Heart left ventricle (tissue), 16 donors: ENCODE measurements around the gene SAC3D1. TPM values are rescaled to one million over a fixed set of nuclear protein-coding genes. Genes with fewer than 3 reads are reported as not detected.

ENCODE experiments used
- ATAC-seq, 4 donors: fragments of 200-7000 bp; cut with Tn5 transposase; one replicate each; pipeline ENCODE4 v1.9.1; 2020 to 2022; ENCODE audit warnings: moderate library complexity in 4 of 4, mild to moderate bottlenecking in 3 of 4, moderate number of reproducible peaks in 1 of 4
- DNase-seq, 5 donors: peaks; one replicate each; pipeline ENCODE4 v3.0.0-alpha.2; 2020
- H3K27ac ChIP-seq, 12 donors: fragments of 200-600 bp; sonication (generic) in 4 of 12; one replicate each; pipeline versions ENCODE4 v1.5.0 to v1.8.0; 2016 to 2022; ENCODE audit warnings: mild to moderate bottlenecking in 2 of 12
- H3K27me3 ChIP-seq, 9 donors: fragments of 200-600 bp; sonication (generic) in 2 of 9; one replicate each; pipeline versions ENCODE4 v1.5.1 to v1.8.0; 2016 to 2022; ENCODE audit warnings: mild to moderate bottlenecking in 3 of 9
- H3K36me3 ChIP-seq, 9 donors: fragments of 200-600 bp; sonication (generic) in 2 of 9; one replicate each; pipeline versions ENCODE4 v1.5.0 to v1.8.0; 2018 to 2022; ENCODE audit warnings: mild to moderate bottlenecking in 2 of 9
- H3K4me1 ChIP-seq, 12 donors: fragments of 200-600 bp; sonication (generic) in 4 of 12; one replicate each; pipeline versions ENCODE4 v1.5.0 to v1.8.0; 2016 to 2022; ENCODE audit warnings: mild to moderate bottlenecking in 3 of 12
- H3K4me3 ChIP-seq, 12 donors: fragments of 200-600 bp; sonication (generic) in 4 of 12; one replicate each; pipeline versions ENCODE4 v1.5.0 to v1.8.0; 2017 to 2022; ENCODE audit warnings: mild to moderate bottlenecking in 9 of 12, moderate library complexity in 4 of 12
- H3K9me3 ChIP-seq, 12 donors: fragments of 200-600 bp; sonication (generic) in 4 of 12; one replicate each; pipeline versions ENCODE4 v1.5.0 to v1.8.0; 2016 to 2022; ENCODE audit warnings: mild to moderate bottlenecking in 1 of 12
- CTCF ChIP-seq, 12 donors: fragments of 200-600 bp; sonication (generic) in 4 of 12; IDR thresholded peaks; one replicate each; pipeline versions ENCODE4 v1.5.0 to v1.8.0; 2018 to 2022; ENCODE audit warnings: antibody characterized with exemption in 12 of 12, mild to moderate bottlenecking in 5 of 12
- POLR2A ChIP-seq, 2 donors: fragments of 450-650 bp; IDR thresholded peaks; one replicate each; pipeline ENCODE4 v1.6.1; 2017; ENCODE audit warnings: antibody characterized with exemption in 2 of 2, mild to moderate bottlenecking in 2 of 2, moderate library complexity in 2 of 2
- WGBS, 4 donors: extraction: QIAGEN DNeasy Blood & Tissue Kit in 2 of 4; methylation state at CpG; one replicate each; pipeline versions ENCODE4 v1.1.5 to v1.1.7; 2013 to 2018; 5-methylcytosine and 5-hydroxymethylcytosine counted together
- intact Hi-C, 10 donors: fragments of 100-400 bp; cut with DNase I; formaldehyde crosslinking; loops; one replicate each; pipeline versions ENCODE4 v1.11.1 to v1.14.2; 2022
- polyA plus RNA-seq, 2 donors: library from polyadenylated mRNA; stranded (reverse); fragments of 200-250 nt; gene quantifications; one replicate each; pipeline ENCODE4 v1.2.3, GENCODE V29; 2013
- total RNA-seq, 9 donors: library from RNA; depleted of rRNA in 2 of 9; stranded (reverse); fragments of >200 nt in 2 of 9; fragmentation: NEBNext Ultra II Directional in 3 of 9; extraction: Animal tissue kit (Norgen Biotek cat#: 25700) in 3 of 9; gene quantifications; one replicate each; pipeline versions ENCODE4 v1.1.0 to v1.2.4, GENCODE V29; 2016 to 2023
- donor health status: ischemic (EF 13 %, LVEDD 7.1; RV severe dilation, severe dysfunction).
- donor health status: healthy with polysubstance abuse.
- donor health status: DM: no; HTN: yes; CAD: no.
- donor health status: DM: no; HTN: no; CAD: no.
- donor health status: ischemic (EF 25% LVEDD 6.9; RV normal size, moderate dysfunction).
- donor health status: ischemic (EF 25% LVEDD 5.7; RV mildly dilated, moderate dysfunction).
- donor health status: healthy.
- donor health status: DM: yes; HTN: yes; CAD: no.
- donor health status: ischemic (EF 35%, LVEDD 5.7; RV mildly dilated, moderate dysfunction).
- donor health status: nonischemic (EF 11% LVEDD 7.7; RV severe dilation, severe dysfunction).
- donor health status: DM: yes; HTN: yes; CAD: no.
- donor health status: PGD.
- donor health status: ischemic (EF 29% LVEDD 5.4; RV normal size, mild dysfunction).
- donor health status: nonischemic (EF 23%, LVEDD 6.1; RV moderate dilation, normal function).

Gene SAC3D1
- total and polyA plus RNA-seq, 11 donors: 4.3 to 14.6 (median 6.2) TPM

- 19 to 23% (median 20%) methylated on average over 9 of the region's 9 CpGs for WGBS, 4 donors
- TF ChIP-seq POLR2A (IDR thresholded peaks at IDR 0.05) (peak in 1 of 2 donors; percentile 43), CTCF (IDR thresholded peaks at IDR 0.05) (peak; percentile 16 to 61 (median 39))
- Histone ChIP-seq H3K27ac (peak within 1 kb of the TSS; percentile 3 to 83 (median 72)), H3K27me3 (no peaks in the 10 kb centered on the region), H3K4me1 (peaks cover 0 to 68% (median 10%) of the 10 kb centered on the region in 12 donors), H3K4me3 (peak within 1 kb of the TSS in 11 of 12 donors; percentile 15 to 68 (median 51)), H3K9me3 (no peaks in the 10 kb centered on the region), H3K36me3 (peaks cover 0 to 25% (median 0%) of the 10 kb centered on the region in 9 donors)
- DNase-seq: peak; percentile 77 to 83 (median 80)
- ATAC-seq: peak; percentile 54 to 96 (median 92)
- intact Hi-C loops: loop anchor here in 8 of 10 donors (2.0 to 10.0 kb wide), 7 partner anchors 40 to 152 kb away; partner anchors contain the start of genes PPP2R5B (in 2 of the 8), ATG2A (in 1 of the 8) and CDC42BPG (in 1 of the 8)
Measured at GRCh38 chr11:64996710-64997380, 44.2 kb upstream of the SAC3D1 start, which contains the start of gene BATF2. Gene BATF2, minus strand, starts transcription at chr11:64996971. Its CDS starts 57 bp downstream, at chr11:64996914.

- peaks cover 0 to 12% (median 0%) of the 10 kb centered on the region in 9 donors for H3K36me3 ChIP-seq
- no peak for ATAC-seq
- H3K4me3 ChIP-seq: no peak overlapping the region
- TF ChIP-seq CTCF (IDR thresholded peaks at IDR 0.05) (no peak), POLR2A (IDR thresholded peaks at IDR 0.05) (no peak)
- peaks cover 0 to 57% (median 10%) of the 10 kb centered on the region in 12 donors for H3K4me1 ChIP-seq
- no peak for DNase-seq
- intact Hi-C loops: loop anchor here in 7 of 10 donors (5.0 to 10.0 kb wide), 6 partner anchors 41 to 153 kb away; partner anchors contain the start of genes ATG2A (in 1 of the 7), CDC42BPG (in 1 of the 7) and PPP2R5B (in 1 of the 7)
- H3K9me3 ChIP-seq: no peaks in the 10 kb centered on the region
- WGBS, 4 donors: 88 to 100% (median 90%) methylated on average over 1 of the region's 1 CpG
- H3K27me3 ChIP-seq: no peaks in the 10 kb centered on the region
- no peak overlapping the region for H3K27ac ChIP-seq
Measured at GRCh38 chr11:64998141-64998540, 42.9 kb upstream of the SAC3D1 start.

GRCh38 chr11:64998690-64999431 lies 42.1 kb upstream of the SAC3D1 start:
- Histone ChIP-seq H3K4me3 (no peak overlapping the region), H3K27me3 (no peaks in the 10 kb centered on the region), H3K27ac (no peak overlapping the region), H3K9me3 (no peaks in the 10 kb centered on the region), H3K4me1 (peaks cover 0 to 49% (median 10%) of the 10 kb centered on the region in 12 donors), H3K36me3 (peaks cover 0 to 4% (median 0%) of the 10 kb centered on the region in 9 donors)
- DNase-seq: no peak
- ATAC-seq: no peak
- WGBS, 4 donors: 65 to 75% (median 70%) methylated on average over 8 to 9 of the region's 9 CpGs
- TF ChIP-seq CTCF (IDR thresholded peaks at IDR 0.05): no peak
- no peak for TF ChIP-seq POLR2A (IDR thresholded peaks at IDR 0.05)
- intact Hi-C loops: loop anchor here in 7 of 10 donors (5.0 to 10.0 kb wide), 6 partner anchors 42 to 154 kb away; partner anchors contain the start of genes ATG2A (in 1 of the 7), CDC42BPG (in 1 of the 7) and PPP2R5B (in 1 of the 7)
